Body of pancreas (tissue), 4 donors: Measurements from ENCODE around the gene NLRP6.

Experiments used
- POLR2A ChIP-seq, 3 donors: fragments of 450-650 bp; IDR thresholded peaks; one replicate each; pipeline ENCODE4 v1.6.1; 2016; ENCODE audit warnings: antibody characterized with exemption in 3 of 3, mild to moderate bottlenecking in 2 of 3
- TF ChIP-seq, protein P1 (sequence below), 7 experiments: fragments of 450-650 bp in 4 of 7; fragments of 200-600 bp in 3 of 7; sonication (generic) in 3 of 7; IDR thresholded peaks; one replicate each; pipeline ENCODE4 v1.5.1; 2016 to 2019; ENCODE audit warnings: antibody characterized with exemption in 7 of 7

DNA sequence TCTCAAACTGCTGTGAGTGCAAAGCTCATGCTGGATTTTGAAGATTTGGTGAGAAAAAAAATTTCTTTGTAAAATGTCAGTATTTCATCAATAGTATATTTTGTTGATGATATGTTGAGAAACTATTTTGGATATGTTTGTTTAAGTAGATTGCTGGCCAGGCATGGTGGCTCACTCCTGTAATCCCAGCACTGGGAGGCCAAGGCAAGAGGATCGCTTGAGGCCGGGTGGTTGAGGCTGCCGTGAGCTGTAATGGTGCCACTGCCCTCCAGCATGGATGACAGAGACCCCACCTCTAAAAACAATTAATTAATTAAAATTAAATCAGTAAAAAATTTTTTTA is 49.3 kb downstream of the NLRP6 start:
- TF ChIP-seq, protein P1, sequence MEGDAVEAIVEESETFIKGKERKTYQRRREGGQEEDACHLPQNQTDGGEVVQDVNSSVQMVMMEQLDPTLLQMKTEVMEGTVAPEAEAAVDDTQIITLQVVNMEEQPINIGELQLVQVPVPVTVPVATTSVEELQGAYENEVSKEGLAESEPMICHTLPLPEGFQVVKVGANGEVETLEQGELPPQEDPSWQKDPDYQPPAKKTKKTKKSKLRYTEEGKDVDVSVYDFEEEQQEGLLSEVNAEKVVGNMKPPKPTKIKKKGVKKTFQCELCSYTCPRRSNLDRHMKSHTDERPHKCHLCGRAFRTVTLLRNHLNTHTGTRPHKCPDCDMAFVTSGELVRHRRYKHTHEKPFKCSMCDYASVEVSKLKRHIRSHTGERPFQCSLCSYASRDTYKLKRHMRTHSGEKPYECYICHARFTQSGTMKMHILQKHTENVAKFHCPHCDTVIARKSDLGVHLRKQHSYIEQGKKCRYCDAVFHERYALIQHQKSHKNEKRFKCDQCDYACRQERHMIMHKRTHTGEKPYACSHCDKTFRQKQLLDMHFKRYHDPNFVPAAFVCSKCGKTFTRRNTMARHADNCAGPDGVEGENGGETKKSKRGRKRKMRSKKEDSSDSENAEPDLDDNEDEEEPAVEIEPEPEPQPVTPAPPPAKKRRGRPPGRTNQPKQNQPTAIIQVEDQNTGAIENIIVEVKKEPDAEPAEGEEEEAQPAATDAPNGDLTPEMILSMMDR (IDR thresholded peaks at IDR 0.05) = no peak
- TF ChIP-seq POLR2A (IDR thresholded peaks at IDR 0.05) = no peak
